ENCODE measurements around the gene MRPL40. TPM values are rescaled to one million over a fixed set of nuclear protein-coding genes. Genes with fewer than 3 reads are reported as not detected.

The MRPL40 gene
- total and polyA plus RNA-seq, 4 donors = 13.9 to 38.1 (median 26.9) TPM

- Histone ChIP-seq H3K36me3 (ENCODE audit: control insufficient read depth in 1 of 2, insufficient read depth in 2 of 2, low read length in 1 of 2) (no peaks in the 10 kb centered on the region), H3K27me3 (ENCODE audit: control insufficient read depth in 1 of 2, insufficient read depth in 2 of 2, low read length in 1 of 2) (no peaks in the 10 kb centered on the region), H3K9me3 (ENCODE audit: control insufficient read depth, low read length) (no peaks in the 10 kb centered on the region), H3K27ac (ENCODE audit: low read depth in 1 of 2, low read length in 2 of 2) (no peak overlapping the region), H3K4me3 (ENCODE audit: low read length in 2 of 2) (no peak overlapping the region), H3K4me1 (ENCODE audit: control insufficient read depth in 1 of 2, insufficient read depth in 2 of 2, low read length in 2 of 2) (no peaks in the 10 kb centered on the region)
- DNase-seq (no peak), ATAC-seq (ENCODE audit: low FRiP score) (no peak)
- intact Hi-C loops (cut with DNase I) = no loop called here
- WGBS, 2 donors = 87 to 88% methylated on average over 8 of the region's 8 CpGs
Observed at GRCh38 chr22:19483481-19484244, 51.3 kb downstream of the MRPL40 start.

Other genes starting within 250 kb of the MRPL40 start
- gene CLTCL1, start 140.8 kb upstream of the MRPL40 start, total RNA-seq = 1 to 10 TPM; 7.9 to 8.1 TPM
- 1 to 10 TPM in 1 of 2 donors, under 1 TPM in 1; 0.25 to 6.0 TPM for gene CLTCL1, start 140.8 kb upstream of the MRPL40 start, polyA plus RNA-seq
- gene HIRA, start 812 bp upstream of the MRPL40 start, total RNA-seq = 10 to 100 TPM; 20.8 to 24.3 TPM
- gene HIRA, start 812 bp upstream of the MRPL40 start, polyA plus RNA-seq = 10 to 100 TPM; 10.4 to 13.4 TPM
- 10 to 100 TPM; 29.3 to 33.4 TPM for gene C22orf39, start 15.2 kb downstream of the MRPL40 start, total RNA-seq
- 10 to 100 TPM; 33.8 to 58.2 TPM for gene C22orf39, start 15.2 kb downstream of the MRPL40 start, polyA plus RNA-seq
- 10 to 100 TPM; 43.4 to 46.0 TPM for gene UFD1, start 46.6 kb downstream of the MRPL40 start, total RNA-seq
- 100 to 1,000 TPM in 1 of 2 donors, 10 to 100 TPM in 1; 80.3 to 110 TPM for gene UFD1, start 46.6 kb downstream of the MRPL40 start, polyA plus RNA-seq
- gene CDC45, start 47.4 kb downstream of the MRPL40 start, total RNA-seq = 1 to 10 TPM in 1 of 2 donors, under 1 TPM in 1; 0.68 to 1.0 TPM
- 1 to 10 TPM in 1 of 2 donors, under 1 TPM in 1; 0.63 to 1.3 TPM for gene CDC45, start 47.4 kb downstream of the MRPL40 start, polyA plus RNA-seq
- gene CLDN5, start 91.9 kb downstream of the MRPL40 start, total RNA-seq = 10 to 100 TPM; 43.7 to 69.2 TPM
- 1 to 10 TPM; 4.0 to 4.5 TPM for gene CLDN5, start 91.9 kb downstream of the MRPL40 start, polyA plus RNA-seq